GM19043 (cell line): ENCODE results near the gene MAN2C1.
"Not testable (repeated sequence)": the region's sequence is repeated elsewhere in the genome, so short reads cannot be mapped to it uniquely, and the experiment has no call there.

ENCODE experiments used
- ATAC-seq: cut with Tn5 transposase; IDR thresholded peaks from one replicate; pipeline ENCODE4 v1.9.1; 2021; ENCODE audit warnings: low read depth; ENCODE audit not compliant: unreplicated experiment

The MAN2C1 gene

DNA sequence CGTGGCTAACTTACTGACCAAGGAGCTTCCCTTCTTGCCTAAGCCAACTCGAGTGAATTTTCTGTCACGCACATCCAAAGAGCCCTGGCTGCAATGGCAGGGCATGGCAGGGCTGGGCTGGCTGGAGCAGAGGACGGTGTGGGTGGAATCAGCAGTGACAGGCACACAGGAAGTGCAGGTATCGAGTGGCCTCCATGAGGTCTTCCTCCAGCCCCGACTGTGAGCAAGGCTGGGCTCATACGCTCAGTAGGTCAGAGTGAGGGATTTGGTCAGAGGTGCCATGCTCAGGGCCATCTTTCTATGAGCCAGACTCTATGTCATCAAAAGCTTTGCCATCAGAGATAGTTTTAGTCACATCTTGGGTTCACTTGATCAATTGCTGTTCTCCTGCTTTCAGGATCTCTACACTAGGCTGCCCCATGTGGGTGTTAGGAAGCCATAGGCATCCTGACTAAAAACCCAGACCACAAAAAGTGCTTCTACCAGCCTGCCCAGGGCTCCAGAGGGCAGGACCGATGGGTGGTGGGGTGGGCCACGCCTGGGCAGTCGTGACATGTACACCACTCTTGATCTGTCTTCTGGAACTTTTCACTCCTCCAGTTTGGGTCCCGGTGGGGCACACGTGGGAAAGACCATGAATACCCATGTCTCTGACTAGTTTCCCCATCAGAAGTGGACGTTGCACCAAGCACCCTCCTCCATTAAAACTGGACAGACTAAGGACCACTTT, 55.1 kb downstream of the MAN2C1 start:
- ATAC-seq: no peak

GRCh38 chr15:75312548-75312947, 55.9 kb downstream of the MAN2C1 start:
- not testable (repeated sequence) for ATAC-seq

GRCh38 chr15:75309711-75310110, 58.7 kb downstream of the MAN2C1 start:
- ATAC-seq: no peak

- no peak for ATAC-seq
Observed at GRCh38 chr15:75307778-75308390, 60.5 kb downstream of the MAN2C1 start.

DNA sequence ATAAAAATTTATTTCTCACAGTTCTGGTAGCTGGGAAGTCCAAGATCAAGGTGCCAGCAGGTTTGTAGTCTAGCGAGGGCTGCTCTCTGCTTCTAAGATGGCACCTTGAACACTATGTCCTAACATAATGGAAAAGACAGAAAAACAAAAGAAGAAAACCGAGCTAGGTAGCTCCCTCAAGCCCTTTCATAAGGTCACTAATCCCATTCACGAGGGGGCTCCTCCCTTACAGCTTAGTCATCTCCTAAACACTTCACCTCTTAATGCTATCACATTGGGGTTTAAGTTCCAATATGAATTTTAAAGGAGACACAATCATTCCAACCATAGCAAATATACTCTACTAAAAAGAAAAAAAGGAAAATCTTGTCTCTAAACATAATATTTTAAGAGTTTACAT, 62.2 kb downstream of the MAN2C1 start:
- ATAC-seq: no peak
